CD8-positive, alpha-beta memory T cell (primary cell): ENCODE measurements around the gene EIF3D. TPM values are rescaled to one million over a fixed set of nuclear protein-coding genes. Genes with fewer than 3 reads are reported as not detected.
A peak's percentile ranks its signal among the peaks of the same experiment; 100 is the strongest.

Source experiments
- CTCF ChIA-PET: fragments of 350-600 bp; sonication (Branson Sonifier 250); formaldehyde crosslinking; loops from one replicate; lab custom pipeline; 2021; ENCODE audit warnings: antibody characterized with exemption; lab: Charles Lee
- POLR2A ChIA-PET: fragments of 350-600 bp; sonication (Branson Sonifier 250); formaldehyde crosslinking; loops from one replicate; lab custom pipeline; 2021; ENCODE audit warnings: antibody characterized with exemption; lab: Charles Lee
- DNase-seq, 5 donors: peaks; one replicate each; pipeline versions ENCODE4 v3.0.0 to v3.0.0-alpha.2; 2020 to 2022; ENCODE audit warnings: mixed read lengths in 1 of 5
- H3K27ac ChIP-seq: one replicate; pipeline ENCODE4 v1.7.0; 2013; ENCODE audit warnings: low read depth, mild to moderate bottlenecking, low read length, moderate library complexity
- H3K27me3 ChIP-seq: 2 replicates; pipeline ENCODE4 v1.7.0; 2013; ENCODE audit warnings: low read length, mild to moderate bottlenecking; ENCODE audit not compliant: insufficient read depth, poor library complexity, severe bottlenecking
- H3K36me3 ChIP-seq: 2 replicates; pipeline ENCODE4 v1.7.0; 2013; ENCODE audit warnings: mild to moderate bottlenecking, low read length, moderate library complexity; ENCODE audit not compliant: insufficient read depth
- H3K4me1 ChIP-seq: 2 replicates; pipeline ENCODE4 v1.7.0; 2013; ENCODE audit warnings: mild to moderate bottlenecking, low read length, moderate library complexity; ENCODE audit not compliant: insufficient read depth
- H3K4me3 ChIP-seq: 2 replicates; pipeline ENCODE4 v1.7.0; 2013; ENCODE audit warnings: mild to moderate bottlenecking, low read length
- H3K9me3 ChIP-seq: 2 replicates; pipeline ENCODE4 v1.7.0; 2013; ENCODE audit warnings: mild to moderate bottlenecking, low read length
- H3K27ac Mint-ChIP-seq, 8 donors: one replicate each; pipeline ENCODE4 v1.8.0; 2020 to 2021; ENCODE audit warnings: mixed read lengths in 8 of 8, mild to moderate bottlenecking in 6 of 8, inconsistent platforms in 3 of 8, moderate library complexity in 3 of 8
- H3K27me3 Mint-ChIP-seq, 2 donors: one replicate each; pipeline ENCODE4 v1.8.0; 2020 to 2021; ENCODE audit warnings: mixed read lengths in 2 of 2, mild to moderate bottlenecking in 1 of 2, moderate library complexity in 1 of 2
- H3K36me3 Mint-ChIP-seq, 3 donors: one replicate each; pipeline ENCODE4 v1.8.0; 2020 to 2021; ENCODE audit warnings: mixed read lengths in 3 of 3, inconsistent platforms in 1 of 3, mild to moderate bottlenecking in 1 of 3
- H3K4me1 Mint-ChIP-seq, 3 donors: one replicate each; pipeline ENCODE4 v1.8.0; 2020 to 2021; ENCODE audit warnings: mixed read lengths in 3 of 3, inconsistent platforms in 1 of 3, mild to moderate bottlenecking in 1 of 3
- H3K4me3 Mint-ChIP-seq, 7 donors: one replicate each; pipeline ENCODE4 v1.8.0; 2020 to 2021; ENCODE audit warnings: mixed read lengths in 7 of 7, mild to moderate bottlenecking in 6 of 7, moderate library complexity in 4 of 7, inconsistent platforms in 2 of 7
- H3K9me3 Mint-ChIP-seq, 5 donors: one replicate each; pipeline ENCODE4 v1.8.0; 2020 to 2022; ENCODE audit warnings: mixed read lengths in 5 of 5, mild to moderate bottlenecking in 3 of 5, moderate library complexity in 2 of 5, inconsistent platforms in 1 of 5
- polyA plus RNA-seq: library from polyadenylated mRNA; unstranded; fragments of 300-500 nt; fragmentation: Illumina TruSeq; gene quantifications from one replicate; pipeline ENCODE4 v1.2.3, GENCODE V29; 2021
- total RNA-seq, 2 experiments: library from RNA; stranded (reverse); gene quantifications; one replicate each; pipeline ENCODE4 v1.2.3, GENCODE V29; 2021

The EIF3D gene
- total and polyA plus RNA-seq, 3 experiments from 2014 or later: 140 to 341 (median 333) TPM

GRCh38 chr22:36566720-36567119 is 37.8 kb upstream of the EIF3D start:
- no peaks in the 10 kb centered on the region for H3K9me3 Mint-ChIP-seq
- POLR2A ChIA-PET: no interaction called here
- H3K9me3 ChIP-seq: no peaks in the 10 kb centered on the region

GRCh38 chr22:36565686-36566085 is 36.7 kb upstream of the EIF3D start:
- CTCF ChIA-PET: no interaction called here
- Mint-ChIP-seq H3K27me3 (peaks cover 30 to 63% of the 10 kb centered on the region in 2 donors), H3K4me3 (no peak overlapping the region), H3K9me3 (no peaks in the 10 kb centered on the region), H3K36me3 (no peaks in the 10 kb centered on the region), H3K4me1 (peaks cover 0 to 2% (median 0%) of the 10 kb centered on the region in 3 donors), H3K27ac (peak overlapping the region in 1 of 8 donors; percentile 34)
- no peaks in the 10 kb centered on the region for H3K9me3 ChIP-seq
- no peak overlapping the region for H3K4me3 ChIP-seq
- H3K27ac ChIP-seq: no peak overlapping the region
- no peaks in the 10 kb centered on the region for H3K36me3 ChIP-seq
- no peaks in the 10 kb centered on the region for H3K4me1 ChIP-seq
- no peak for DNase-seq
- H3K27me3 ChIP-seq: peaks cover 12% of the 10 kb centered on the region
- POLR2A ChIA-PET: no interaction called here

More at GRCh38 chr22:36566720-36567119, 37.8 kb upstream of the EIF3D start:
- H3K36me3 Mint-ChIP-seq: no peaks in the 10 kb centered on the region
- H3K27ac ChIP-seq: no peak overlapping the region
- peak overlapping the region in 1 of 8 donors; percentile 65 for H3K27ac Mint-ChIP-seq
- no peak overlapping the region for H3K4me3 Mint-ChIP-seq
- no peaks in the 10 kb centered on the region for H3K4me1 ChIP-seq
- H3K4me3 ChIP-seq: no peak overlapping the region
- CTCF ChIA-PET: no interaction called here
- DNase-seq: no peak
- H3K36me3 ChIP-seq: no peaks in the 10 kb centered on the region
- H3K4me1 Mint-ChIP-seq: peaks cover 0 to 2% (median 0%) of the 10 kb centered on the region in 3 donors
- peaks cover 24 to 58% of the 10 kb centered on the region in 2 donors for H3K27me3 Mint-ChIP-seq
- peaks cover 10% of the 10 kb centered on the region for H3K27me3 ChIP-seq

- no peaks in the 10 kb centered on the region for H3K36me3 ChIP-seq
- Mint-ChIP-seq H3K27ac (no peak overlapping the region), H3K9me3 (no peaks in the 10 kb centered on the region), H3K27me3 (peaks cover 30 to 68% of the 10 kb centered on the region in 2 donors), H3K36me3 (no peaks in the 10 kb centered on the region), H3K4me3 (no peak overlapping the region), H3K4me1 (peaks cover 0 to 2% (median 0%) of the 10 kb centered on the region in 3 donors)
- no peaks in the 10 kb centered on the region for H3K4me1 ChIP-seq
- no peak overlapping the region for H3K4me3 ChIP-seq
- H3K27me3 ChIP-seq: peaks cover 12% of the 10 kb centered on the region
- no peak overlapping the region for H3K27ac ChIP-seq
- ChIA-PET CTCF (no interaction called here), POLR2A (no interaction called here)
- H3K9me3 ChIP-seq: no peaks in the 10 kb centered on the region
- DNase-seq: no peak
Observed at GRCh38 chr22:36565159-36565507, 36.2 kb upstream of the EIF3D start.

- no peak overlapping the region for H3K4me3 Mint-ChIP-seq
- H3K9me3 Mint-ChIP-seq: no peaks in the 10 kb centered on the region
- H3K27ac Mint-ChIP-seq: peak overlapping the region in 1 of 8 donors; percentile 43
- no peak for DNase-seq
- no peaks in the 10 kb centered on the region for H3K36me3 ChIP-seq
- H3K27me3 ChIP-seq: peaks cover 12% of the 10 kb centered on the region
- no peaks in the 10 kb centered on the region for H3K9me3 ChIP-seq
- H3K4me3 ChIP-seq: no peak overlapping the region
- ChIA-PET CTCF (no interaction called here), POLR2A (no interaction called here)
- H3K27ac ChIP-seq: no peak overlapping the region
- peaks cover 31 to 63% of the 10 kb centered on the region in 2 donors for H3K27me3 Mint-ChIP-seq
- peaks cover 0 to 2% (median 0%) of the 10 kb centered on the region in 3 donors for H3K4me1 Mint-ChIP-seq
- no peaks in the 10 kb centered on the region for H3K4me1 ChIP-seq
- no peaks in the 10 kb centered on the region for H3K36me3 Mint-ChIP-seq
Observed at GRCh38 chr22:36564422-36565158, 35.6 kb upstream of the EIF3D start.

- H3K27me3 ChIP-seq: peaks cover 12% of the 10 kb centered on the region
- no peaks in the 10 kb centered on the region for H3K4me1 ChIP-seq
- H3K36me3 ChIP-seq: no peaks in the 10 kb centered on the region
- no peaks in the 10 kb centered on the region for H3K9me3 Mint-ChIP-seq
- ChIA-PET POLR2A (no interaction called here), CTCF (no interaction called here)
- no peak overlapping the region for H3K4me3 ChIP-seq
- peaks cover 0 to 2% (median 0%) of the 10 kb centered on the region in 3 donors for H3K4me1 Mint-ChIP-seq
- H3K27ac ChIP-seq: no peak overlapping the region
- no peaks in the 10 kb centered on the region for H3K9me3 ChIP-seq
- H3K27ac Mint-ChIP-seq: no peak overlapping the region
- H3K27me3 Mint-ChIP-seq: peaks cover 30 to 61% of the 10 kb centered on the region in 2 donors
- H3K36me3 Mint-ChIP-seq: no peaks in the 10 kb centered on the region
- no peak overlapping the region for H3K4me3 Mint-ChIP-seq
- no peak for DNase-seq
Observed at GRCh38 chr22:36563898-36564297, 34.9 kb upstream of the EIF3D start.

- no peaks in the 10 kb centered on the region for H3K9me3 Mint-ChIP-seq
Observed at GRCh38 chr22:36563444-36563843, 34.5 kb upstream of the EIF3D start.

GRCh38 chr22:36563001-36563400 is 34.0 kb upstream of the EIF3D start:
- DNase-seq: no peak
- H3K4me3 Mint-ChIP-seq: no peak overlapping the region
- H3K27me3 Mint-ChIP-seq: peaks cover 29 to 56% of the 10 kb centered on the region in 2 donors
- no peaks in the 10 kb centered on the region for H3K9me3 ChIP-seq
- no peak overlapping the region for H3K4me3 ChIP-seq
- H3K4me1 ChIP-seq: no peaks in the 10 kb centered on the region
- no peaks in the 10 kb centered on the region for H3K36me3 Mint-ChIP-seq
- H3K36me3 ChIP-seq: no peaks in the 10 kb centered on the region
- H3K27me3 ChIP-seq: peaks cover 12% of the 10 kb centered on the region
- ChIA-PET POLR2A (no interaction called here), CTCF (no interaction called here)
- no peak overlapping the region for H3K27ac ChIP-seq
- H3K4me1 Mint-ChIP-seq: peaks cover 0 to 2% (median 0%) of the 10 kb centered on the region in 3 donors
- no peaks in the 10 kb centered on the region for H3K9me3 Mint-ChIP-seq
- no peak overlapping the region for H3K27ac Mint-ChIP-seq

More at GRCh38 chr22:36563444-36563843, 34.5 kb upstream of the EIF3D start:
- Mint-ChIP-seq H3K27me3 (peaks cover 29 to 58% of the 10 kb centered on the region in 2 donors), H3K4me1 (peaks cover 0 to 2% (median 0%) of the 10 kb centered on the region in 3 donors), H3K27ac (no peak overlapping the region), H3K36me3 (no peaks in the 10 kb centered on the region), H3K4me3 (no peak overlapping the region)
- ChIA-PET CTCF (no interaction called here), POLR2A (no interaction called here)
- Histone ChIP-seq H3K36me3 (no peaks in the 10 kb centered on the region), H3K4me3 (no peak overlapping the region), H3K27me3 (peaks cover 12% of the 10 kb centered on the region), H3K9me3 (no peaks in the 10 kb centered on the region), H3K4me1 (no peaks in the 10 kb centered on the region), H3K27ac (no peak overlapping the region)
- DNase-seq: no peak

GRCh38 chr22:36562261-36562835 is 33.4 kb upstream of the EIF3D start:
- Mint-ChIP-seq H3K4me3 (no peak overlapping the region), H3K27ac (no peak overlapping the region), H3K27me3 (peaks cover 34 to 56% of the 10 kb centered on the region in 2 donors), H3K4me1 (peaks cover 0 to 2% (median 0%) of the 10 kb centered on the region in 3 donors), H3K9me3 (no peaks in the 10 kb centered on the region), H3K36me3 (no peaks in the 10 kb centered on the region)
- Histone ChIP-seq H3K4me1 (no peaks in the 10 kb centered on the region), H3K27me3 (peaks cover 12% of the 10 kb centered on the region), H3K9me3 (no peaks in the 10 kb centered on the region), H3K27ac (no peak overlapping the region), H3K36me3 (no peaks in the 10 kb centered on the region), H3K4me3 (no peak overlapping the region)
- DNase-seq: no peak
- POLR2A ChIA-PET: no interaction called here
- CTCF ChIA-PET: no interaction called here
